Keratinocyte (primary cell): ENCODE data around the gene DMGDH. TPM values are rescaled to one million over a fixed set of nuclear protein-coding genes. Genes with fewer than 3 reads are reported as not detected.

ENCODE experiments used
- DNase-seq: peaks from one replicate; pipeline ENCODE4 v3.0.0-alpha.2; 2011; ENCODE audit warnings: low read depth, missing footprints, low spot score
- FAIRE-seq: peaks from 2 replicates; lab custom pipeline; 2011; peaks lifted over from hg19 to GRCh38; lab: Jason Lieb, UNC
- H2AFZ ChIP-seq: 2 replicates; pipeline ENCODE4 v1.6.0; 2012; ENCODE audit warnings: low read length, control low read depth, inconsistent platforms; ENCODE audit not compliant: control insufficient read depth
- H3K27ac ChIP-seq: 2 replicates; pipeline ENCODE4 v1.5.1; 2011; ENCODE audit warnings: low read length; ENCODE audit not compliant: control insufficient read depth, insufficient read depth
- H3K27me3 ChIP-seq: 3 replicates; pipeline ENCODE4 v1.6.0; 2011; ENCODE audit warnings: low read length; ENCODE audit not compliant: control insufficient read depth, insufficient read depth; ENCODE audit errors: extremely low read depth
- H3K36me3 ChIP-seq, 2 experiments: 2 replicates in 1 of 2; 3 replicates in 1 of 2; pipeline ENCODE4 v1.5.1; 2011; ENCODE audit warnings: low read length in 2 of 2, mild to moderate bottlenecking in 1 of 2; ENCODE audit not compliant: control insufficient read depth in 2 of 2, insufficient read depth in 2 of 2; ENCODE audit errors: extremely low read depth in 1 of 2
- H3K4me1 ChIP-seq: 3 replicates; pipeline ENCODE4 v1.5.1; 2011; ENCODE audit warnings: low read length; ENCODE audit not compliant: control insufficient read depth, insufficient read depth; ENCODE audit errors: extremely low read depth
- H3K4me2 ChIP-seq: 3 replicates; pipeline ENCODE4 v1.6.0; 2011; ENCODE audit warnings: low read depth, low read length; ENCODE audit not compliant: control insufficient read depth, insufficient read depth; ENCODE audit errors: extremely low read depth
- H3K4me3 ChIP-seq, 3 experiments: fragments of 200-600 bp in 1 of 3; sonication (generic) in 1 of 3; 2 replicates in 2 of 3; 3 replicates in 1 of 3; pipeline ENCODE4 v1.5.1; 2011 to 2016; ENCODE audit warnings: low read length in 3 of 3, mild to moderate bottlenecking in 3 of 3, control low read depth in 2 of 3, inconsistent platforms in 1 of 3, low read depth in 1 of 3, mixed read lengths in 1 of 3, mixed run types in 1 of 3, moderate library complexity in 1 of 3; ENCODE audit not compliant: control insufficient read depth in 2 of 3, insufficient read depth in 2 of 3; ENCODE audit errors: extremely low read depth in 1 of 3
- H3K79me2 ChIP-seq: 2 replicates; pipeline ENCODE4 v1.6.0; 2012; ENCODE audit warnings: low read length; ENCODE audit not compliant: control insufficient read depth, insufficient read depth
- H3K9ac ChIP-seq: 3 replicates; pipeline ENCODE4 v1.6.0; 2011; ENCODE audit warnings: low read length; ENCODE audit not compliant: control insufficient read depth, insufficient read depth; ENCODE audit errors: extremely low read depth
- H3K9me1 ChIP-seq: 3 replicates; pipeline ENCODE4 v1.6.0; 2011; ENCODE audit warnings: low read length; ENCODE audit not compliant: control insufficient read depth, insufficient read depth; ENCODE audit errors: extremely low read depth
- H3K9me3 ChIP-seq: 2 replicates; pipeline ENCODE4 v1.5.1; 2012; ENCODE audit warnings: low read depth, low read length; ENCODE audit not compliant: control insufficient read depth
- H4K20me1 ChIP-seq: 3 replicates; pipeline ENCODE4 v1.6.0; 2011; ENCODE audit warnings: low read length; ENCODE audit not compliant: control insufficient read depth, insufficient read depth; ENCODE audit errors: extremely low read depth
- EZH2 ChIP-seq: IDR thresholded peaks from one replicate; pipeline ENCODE4 v1.6.1; 2012; ENCODE audit warnings: inconsistent platforms, mild to moderate bottlenecking, low read length, moderate library complexity
- dilution Hi-C: fragments of 300-500 bp; cut with MboI; formaldehyde crosslinking; loops from one replicate; pipeline ENCODE4 v1.7.0; 2020; ENCODE audit warnings: low sequenced_read_pairs; ENCODE audit not compliant: extremely low pct_ligation_motif_present
- polyA plus RNA-seq, 5 experiments: library from polyadenylated mRNA; depleted of rRNA in 3 of 5; stranded (reverse) in 3 of 5; stranded (forward) in 1 of 5; unstranded in 1 of 5; fragments of >200 nt; gene quantifications; 1 replicate in 1 of 5; 2 replicates in 3 of 5; 3 replicates in 1 of 5; pipeline versions ENCODE4 v1.2.1 to v1.2.3, GENCODE V29; 2011 to 2012; ENCODE audit warnings: missing spikeins in 2 of 5, low read depth in 1 of 5, low replicate concordance in 1 of 5
- TF ChIP-seq, protein P1 (sequence below), 3 experiments: IDR thresholded peaks in 1 of 3; conservative IDR thresholded peaks in 1 of 3; optimal IDR thresholded peaks in 1 of 3; 2 replicates in 2 of 3; 3 replicates in 1 of 3; pipeline versions ENCODE3 to v1.5.1; 2011; ENCODE audit warnings: low read length in 3 of 3, mild to moderate bottlenecking in 3 of 3, moderate library complexity in 2 of 3, control low read depth in 1 of 3, inconsistent platforms in 1 of 3; ENCODE audit not compliant: insufficient read depth in 2 of 3; ENCODE audit errors: extremely low read depth in 1 of 3

The DMGDH gene
- polyA plus RNA-seq, 1 donor (not counting 4 experiments of a cell fraction or from before 2014, with no cell fraction given), result 0.20 TPM

DNA sequence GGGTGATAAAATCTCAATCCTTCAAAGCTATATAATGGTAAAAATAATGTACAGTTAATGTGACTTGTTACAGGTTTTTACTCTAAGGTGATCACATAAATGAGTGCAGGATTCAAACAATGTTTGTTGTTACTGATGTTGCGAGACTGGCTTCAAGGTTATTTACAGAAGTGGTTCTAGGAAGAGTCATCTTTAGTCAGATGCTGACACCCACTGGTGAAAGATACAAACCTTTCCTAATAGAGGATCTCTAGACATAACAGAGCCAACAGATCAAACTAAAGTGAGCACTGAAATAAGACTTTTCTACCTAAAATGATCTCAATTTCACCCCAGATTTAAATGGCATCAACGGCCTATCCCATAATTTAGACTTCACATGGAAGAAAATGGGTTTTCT lies 104.6 kb downstream of the DMGDH start:
- peak; percentile 43 for FAIRE-seq
- no peak for TF ChIP-seq EZH2
- TF ChIP-seq, protein P1, sequence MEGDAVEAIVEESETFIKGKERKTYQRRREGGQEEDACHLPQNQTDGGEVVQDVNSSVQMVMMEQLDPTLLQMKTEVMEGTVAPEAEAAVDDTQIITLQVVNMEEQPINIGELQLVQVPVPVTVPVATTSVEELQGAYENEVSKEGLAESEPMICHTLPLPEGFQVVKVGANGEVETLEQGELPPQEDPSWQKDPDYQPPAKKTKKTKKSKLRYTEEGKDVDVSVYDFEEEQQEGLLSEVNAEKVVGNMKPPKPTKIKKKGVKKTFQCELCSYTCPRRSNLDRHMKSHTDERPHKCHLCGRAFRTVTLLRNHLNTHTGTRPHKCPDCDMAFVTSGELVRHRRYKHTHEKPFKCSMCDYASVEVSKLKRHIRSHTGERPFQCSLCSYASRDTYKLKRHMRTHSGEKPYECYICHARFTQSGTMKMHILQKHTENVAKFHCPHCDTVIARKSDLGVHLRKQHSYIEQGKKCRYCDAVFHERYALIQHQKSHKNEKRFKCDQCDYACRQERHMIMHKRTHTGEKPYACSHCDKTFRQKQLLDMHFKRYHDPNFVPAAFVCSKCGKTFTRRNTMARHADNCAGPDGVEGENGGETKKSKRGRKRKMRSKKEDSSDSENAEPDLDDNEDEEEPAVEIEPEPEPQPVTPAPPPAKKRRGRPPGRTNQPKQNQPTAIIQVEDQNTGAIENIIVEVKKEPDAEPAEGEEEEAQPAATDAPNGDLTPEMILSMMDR (optimal IDR thresholded peaks at IDR 0.05 in 1 of 3, IDR thresholded peaks at IDR 0.05 in 1 of 3, conservative IDR thresholded peaks at IDR 0.05 in 1 of 3; ENCODE audit: extremely low read depth in 1 of 3, insufficient read depth in 2 of 3, low read length in 3 of 3), result peak in 2 of 3 experiments; percentile 27 to 41

DNA sequence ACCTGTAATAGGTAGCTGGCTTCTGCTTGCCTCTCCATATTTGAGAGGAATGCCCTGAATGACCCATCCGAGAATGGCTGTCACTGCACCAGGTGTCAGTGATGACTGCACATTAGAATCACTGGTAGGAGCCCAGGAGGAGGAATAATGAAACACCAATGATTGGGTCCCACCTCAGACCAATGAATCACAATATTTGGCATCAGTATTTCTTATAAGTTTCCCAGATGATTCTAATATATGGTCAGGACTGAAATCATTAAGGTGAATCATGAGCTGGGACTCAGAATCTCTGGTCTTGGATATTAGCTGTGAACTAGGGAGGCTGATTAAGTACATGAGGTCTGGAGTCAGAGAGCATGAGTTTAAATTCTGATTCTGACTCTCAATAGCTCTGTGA lies 107.7 kb downstream of the DMGDH start:
- Histone ChIP-seq H3K9me3 (no peaks in the 10 kb centered on the region), H3K36me3 (no peaks in the 10 kb centered on the region), H4K20me1 (no peaks in the 10 kb centered on the region), H3K4me1 (no peaks in the 10 kb centered on the region), H3K27ac (no peak overlapping the region), H3K9me1 (no peaks in the 10 kb centered on the region), H3K4me2 (no peak overlapping the region), H3K4me3 (no peak overlapping the region), H3K79me2 (no peaks in the 10 kb centered on the region), H3K9ac (no peak overlapping the region), H2AFZ (no peak overlapping the region), H3K27me3 (no peaks in the 10 kb centered on the region)
- no peak for TF ChIP-seq EZH2
- TF ChIP-seq, protein P1 (optimal IDR thresholded peaks at IDR 0.05 in 1 of 3, IDR thresholded peaks at IDR 0.05 in 1 of 3, conservative IDR thresholded peaks at IDR 0.05 in 1 of 3; ENCODE audit: extremely low read depth in 1 of 3, insufficient read depth in 2 of 3, low read length in 3 of 3), result no peak
- DNase-seq (no peak), FAIRE-seq (no peak)
- dilution Hi-C loops, result no loop called here

More for the DNA sequence above, 104.6 kb downstream of the DMGDH start:
- Histone ChIP-seq H3K79me2 (no peaks in the 10 kb centered on the region), H3K4me3 (no peak overlapping the region), H3K27me3 (no peaks in the 10 kb centered on the region), H3K9me1 (no peaks in the 10 kb centered on the region), H3K4me2 (no peak overlapping the region), H4K20me1 (no peaks in the 10 kb centered on the region), H3K9me3 (no peaks in the 10 kb centered on the region), H3K9ac (no peak overlapping the region), H3K4me1 (no peaks in the 10 kb centered on the region), H3K36me3 (no peaks in the 10 kb centered on the region), H2AFZ (no peak overlapping the region), H3K27ac (no peak overlapping the region)
- dilution Hi-C loops, result no loop called here
- no peak for DNase-seq
